HL-60/S4 treated with phorbol 12-myristate 13-acetate at 8.2 ng/mL for 4 days and 3 days (cell line): ENCODE data around the gene SEMA4D.

Experiments used
- in situ Hi-C: fragments of 300-500 bp; cut with MboI; formaldehyde crosslinking; loops from 2 replicates; pipeline ENCODE4 v1.15.0; 2022; ENCODE audit warnings: low sequenced_read_pairs

The SEMA4D gene

GRCh38 chr9:89497978-89498851 is at the start of gene SEMA4D:
Gene SEMA4D, minus strand, starts transcription at chr9:89498113. Its CDS starts 92,657 bp downstream, at chr9:89405456.
- in situ Hi-C loops: no loop called here

GRCh38 chr9:89547000-89547399 is 49.1 kb upstream of the SEMA4D start:
- in situ Hi-C loops: no loop called here

GRCh38 chr9:89544279-89544661 is 46.4 kb upstream of the SEMA4D start:
- in situ Hi-C loops: no loop called here

GRCh38 chr9:89543621-89544278 is 45.8 kb upstream of the SEMA4D start:
- in situ Hi-C loops: no loop called here

DNA sequence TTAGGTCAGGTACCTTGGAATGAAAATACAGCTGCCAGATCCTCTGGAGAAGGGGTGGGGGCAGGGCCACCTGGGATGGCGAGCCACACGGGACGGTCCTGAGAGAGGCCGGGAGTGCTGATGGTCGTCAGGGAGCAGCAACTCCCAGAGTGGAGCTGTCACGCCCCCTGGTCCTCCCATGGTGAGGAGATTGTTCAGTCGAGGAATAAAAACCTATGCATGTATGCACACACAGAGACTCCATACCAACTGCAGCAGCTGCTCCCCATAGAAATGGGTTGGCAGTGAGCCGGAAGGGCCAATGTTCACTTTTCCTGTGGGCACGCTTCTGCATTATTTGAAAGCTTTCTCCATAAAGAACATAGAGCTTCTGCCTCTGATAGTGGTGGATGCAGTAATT is 45.2 kb upstream of the SEMA4D start:
- in situ Hi-C loops: no loop called here

GRCh38 chr9:89542401-89543021 is 44.6 kb upstream of the SEMA4D start:
- in situ Hi-C loops: no loop called here

DNA sequence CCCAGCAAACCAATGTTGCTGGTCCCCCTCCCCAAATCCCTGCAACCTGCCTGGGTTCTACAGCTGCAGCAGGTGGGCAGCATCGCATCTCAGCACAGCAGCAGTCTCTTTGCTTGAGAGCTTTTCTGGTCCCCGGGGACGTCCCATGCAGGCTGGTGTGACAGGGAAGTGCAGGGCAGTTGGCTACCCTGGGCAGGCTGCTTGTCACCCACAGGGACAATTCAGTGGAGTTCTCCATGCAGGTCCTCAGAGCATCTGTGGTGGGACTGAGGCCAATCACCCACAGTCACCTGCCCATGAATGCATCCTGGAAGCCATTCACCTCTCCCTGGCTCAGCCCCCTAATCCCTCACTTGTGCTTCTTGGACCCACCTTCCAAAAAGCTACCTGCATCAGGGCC is 43.9 kb upstream of the SEMA4D start:
- in situ Hi-C loops: no loop called here

GRCh38 chr9:89539374-89539773 is 41.5 kb upstream of the SEMA4D start:
- in situ Hi-C loops: no loop called here

DNA sequence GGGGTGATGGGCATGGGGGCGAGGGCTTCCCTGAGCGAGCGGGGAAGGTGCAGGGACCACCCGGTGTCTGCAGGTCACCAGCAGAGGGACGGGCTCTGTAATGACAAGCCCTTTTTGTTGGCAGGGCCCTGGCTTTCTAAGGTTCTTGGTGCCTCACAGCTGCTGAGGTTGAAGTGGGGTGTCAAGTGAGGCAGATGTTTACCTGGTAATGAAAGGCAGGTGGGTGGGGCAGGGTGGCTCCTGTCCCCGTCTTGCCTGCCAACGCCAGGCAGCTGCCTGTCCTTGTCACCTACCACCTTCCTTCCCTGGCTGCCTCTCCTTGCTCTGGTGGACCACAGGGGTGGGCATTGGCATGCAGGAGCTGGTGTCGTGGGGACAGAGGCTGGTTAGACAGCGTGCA is 41.0 kb upstream of the SEMA4D start:
- in situ Hi-C loops: no loop called here

DNA sequence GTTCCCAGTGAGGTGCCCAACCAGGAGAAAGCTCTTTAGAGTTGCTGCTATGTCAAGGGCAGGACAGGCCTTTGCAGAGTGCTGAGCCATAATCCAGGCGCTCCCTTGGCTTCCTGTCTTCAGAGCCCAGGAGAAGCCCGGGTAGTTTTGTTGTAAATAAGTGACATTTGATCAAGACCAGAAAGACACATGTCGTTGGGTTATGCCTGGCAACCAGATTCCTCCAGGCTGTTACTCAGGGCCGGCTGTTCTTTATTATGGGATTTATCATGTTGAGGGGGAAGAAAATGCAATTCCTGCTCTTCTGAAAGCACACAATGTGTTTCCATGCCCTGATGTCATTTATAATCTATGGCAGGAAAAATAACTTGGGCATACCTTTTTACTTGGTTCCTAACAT is 39.3 kb upstream of the SEMA4D start:
- in situ Hi-C loops: no loop called here

GRCh38 chr9:89536600-89536999 is 38.7 kb upstream of the SEMA4D start:
- in situ Hi-C loops: no loop called here

GRCh38 chr9:89536145-89536574 is 38.2 kb upstream of the SEMA4D start:
- in situ Hi-C loops: no loop called here

DNA sequence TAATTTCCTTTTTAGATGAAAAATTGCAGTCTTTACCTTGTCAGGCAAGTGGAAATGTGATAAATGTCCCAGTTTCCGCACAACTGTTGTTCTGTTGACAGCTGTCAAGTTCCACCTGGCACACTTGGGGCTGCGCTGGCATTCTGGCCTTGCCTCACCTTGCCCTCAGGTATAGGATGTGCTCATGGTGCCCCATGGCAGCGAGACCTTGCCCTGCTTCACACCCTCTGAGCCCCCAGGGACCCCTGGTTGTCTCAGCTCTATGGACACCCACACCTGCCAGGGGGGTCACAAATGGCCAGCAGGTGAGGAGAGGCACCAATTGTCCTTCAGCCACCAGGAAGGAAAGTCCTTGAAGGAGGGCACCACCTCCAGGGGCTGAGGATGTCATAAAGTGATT is 37.5 kb upstream of the SEMA4D start:
- in situ Hi-C loops: no loop called here

- in situ Hi-C loops: no loop called here
Measured at GRCh38 chr9:89534515-89535287, 36.8 kb upstream of the SEMA4D start.

DNA sequence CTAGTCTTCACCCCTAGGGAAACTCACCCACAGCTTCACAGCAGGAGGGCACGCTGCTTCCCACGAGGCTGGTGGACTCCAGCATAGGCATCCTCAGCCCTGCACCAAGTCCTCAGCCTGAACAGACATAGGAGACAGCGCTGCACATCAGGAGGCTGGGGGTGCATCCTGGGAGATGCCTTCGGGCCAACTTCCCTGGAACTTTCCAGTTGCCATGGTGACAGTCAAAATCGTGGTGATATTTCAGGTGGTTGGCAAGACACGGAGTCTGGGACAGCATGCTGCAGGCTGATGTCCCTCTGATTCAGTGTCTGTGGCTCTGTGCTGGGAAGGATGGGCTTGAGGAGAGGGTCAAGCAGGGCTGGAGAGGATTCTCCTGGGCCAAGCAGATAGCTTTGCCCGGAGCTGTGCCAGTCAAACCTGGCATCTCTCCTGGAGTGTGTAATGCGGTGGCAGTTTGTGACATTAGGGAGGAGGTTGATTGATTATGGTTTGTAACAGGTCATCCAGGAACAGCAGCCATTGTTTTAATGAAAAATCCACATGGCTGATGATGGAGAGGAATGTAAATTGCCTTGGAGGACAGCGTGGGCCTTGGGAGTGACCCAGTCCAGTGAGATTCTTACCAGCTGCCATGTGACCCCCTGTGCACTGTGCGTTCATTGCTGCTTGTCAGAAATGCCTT is 35.6 kb upstream of the SEMA4D start:
- in situ Hi-C loops: no loop called here

GRCh38 chr9:89532944-89533343 is 35.0 kb upstream of the SEMA4D start:
- in situ Hi-C loops: no loop called here

DNA sequence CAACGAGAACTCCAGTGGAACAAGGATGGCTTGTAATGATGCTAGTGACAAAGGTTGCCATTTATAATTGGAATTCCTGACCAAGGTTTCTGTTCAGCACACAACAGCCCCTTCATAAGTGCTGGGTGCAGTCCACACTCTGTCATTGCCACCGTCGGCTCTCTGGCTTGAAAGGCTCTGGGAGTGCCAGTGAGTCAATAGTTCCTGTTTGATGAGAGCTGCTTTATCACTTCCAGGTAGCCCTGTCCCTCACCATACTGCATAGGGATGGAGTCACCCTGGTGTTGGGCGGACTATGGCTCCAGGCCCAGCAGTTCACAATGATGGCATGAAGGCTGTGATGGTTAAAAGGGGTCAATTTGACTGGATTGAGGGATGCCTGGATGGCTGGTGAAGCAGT is 34.6 kb upstream of the SEMA4D start:
- in situ Hi-C loops: no loop called here

- in situ Hi-C loops: no loop called here
Measured at GRCh38 chr9:89531766-89532165, 33.9 kb upstream of the SEMA4D start.

GRCh38 chr9:89530726-89531125 is 32.8 kb upstream of the SEMA4D start:
- in situ Hi-C loops: no loop called here

DNA sequence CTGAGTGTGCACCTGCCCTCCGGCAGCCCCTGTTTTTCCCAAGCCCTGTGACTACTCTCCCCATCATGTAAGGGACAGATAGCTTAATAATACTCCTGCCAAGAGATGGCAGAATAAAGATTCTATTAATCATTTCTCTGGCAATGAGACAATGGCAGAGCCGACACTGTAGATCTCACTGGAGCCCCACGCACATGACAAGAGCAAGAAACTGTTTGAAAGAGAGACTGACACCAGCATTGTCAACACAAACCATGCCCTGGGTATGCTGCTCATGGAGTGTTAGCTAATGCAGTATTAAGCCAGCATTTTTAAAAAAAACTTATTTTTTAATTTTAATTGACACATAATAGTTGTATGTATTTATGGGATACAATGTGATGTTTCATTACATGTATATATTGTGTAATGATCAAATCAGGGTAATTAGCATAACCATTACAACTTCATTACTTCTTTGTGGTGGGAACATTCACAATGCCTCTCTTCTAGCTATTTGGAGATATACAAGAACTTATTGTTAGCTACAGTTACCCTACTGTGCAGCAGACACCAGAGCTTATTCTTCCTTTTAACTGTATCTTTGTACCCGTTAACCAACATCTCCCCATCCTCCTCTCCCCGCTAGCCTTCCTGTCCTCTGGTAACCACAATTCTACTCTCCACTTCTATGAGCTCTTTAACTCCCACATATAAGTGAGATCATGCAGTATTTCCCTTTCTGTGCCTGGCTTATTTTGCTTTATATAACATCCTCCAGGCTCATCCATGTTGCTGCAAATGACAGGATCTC is 31.5 kb upstream of the SEMA4D start:
- in situ Hi-C loops: loop anchor here (10.0 kb wide), 1 partner anchor 85 kb away; no protein-coding TSS in a partner anchor
